Stomach smooth muscle (tissue), 2 donors: Measurements from ENCODE around the gene NRAP.

Source experiments
- H3K27ac ChIP-seq: one replicate; pipeline ENCODE4 v1.7.0; 2013; ENCODE audit warnings: mild to moderate bottlenecking, low read length, inconsistent platforms
- H3K27me3 ChIP-seq, 2 donors: one replicate each; pipeline ENCODE4 v1.7.0; 2013; ENCODE audit warnings: low read length in 2 of 2; ENCODE audit not compliant: insufficient read depth in 2 of 2, control insufficient read depth in 1 of 2
- H3K36me3 ChIP-seq, 2 donors: one replicate each; pipeline ENCODE4 v1.7.0; 2013; ENCODE audit warnings: low read length in 2 of 2; ENCODE audit not compliant: control insufficient read depth in 2 of 2, insufficient read depth in 2 of 2
- H3K4me1 ChIP-seq: one replicate; pipeline ENCODE4 v1.7.0; 2013; ENCODE audit warnings: low read length; ENCODE audit not compliant: control insufficient read depth, insufficient read depth
- H3K4me3 ChIP-seq, 2 donors: one replicate each; pipeline ENCODE4 v1.7.0; 2013; ENCODE audit warnings: low read length in 2 of 2
- H3K9ac ChIP-seq, 2 donors: one replicate each; pipeline ENCODE4 v1.7.0; 2013; ENCODE audit warnings: low read length in 2 of 2, mild to moderate bottlenecking in 1 of 2
- H3K9me3 ChIP-seq, 2 donors: one replicate each; pipeline ENCODE4 v1.7.0; 2013; ENCODE audit warnings: low read length in 2 of 2; ENCODE audit not compliant: control insufficient read depth in 2 of 2
- donor health status: healthy.
- donor health status: Pancreatic carcinoma.

Gene NRAP

DNA sequence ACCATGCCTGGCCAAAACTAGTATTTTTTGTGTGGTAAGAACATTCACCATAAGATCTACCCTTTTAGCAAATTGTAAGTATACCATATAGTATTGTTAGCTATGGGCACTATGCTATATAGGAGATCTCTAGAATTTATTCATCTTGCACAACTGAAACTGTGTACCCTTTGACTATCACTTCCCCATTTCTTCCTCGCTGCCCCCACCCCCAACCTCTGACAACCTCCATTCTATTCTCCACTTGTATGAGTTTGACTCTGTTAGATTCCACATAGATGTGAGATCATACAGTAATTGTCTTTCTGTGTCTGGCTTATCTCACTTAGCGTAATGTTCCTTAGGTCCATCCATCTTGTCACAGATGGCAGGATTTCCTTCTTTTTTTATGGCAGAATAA lies 19.5 kb upstream of the NRAP start:
- Histone ChIP-seq H3K27me3 (no peaks in the 10 kb centered on the region), H3K36me3 (no peaks in the 10 kb centered on the region), H3K27ac (no peak overlapping the region), H3K4me3 (no peak overlapping the region), H3K9me3 (peaks cover 0 to 5% of the 10 kb centered on the region in 2 donors), H3K4me1 (peaks cover 6% of the 10 kb centered on the region), H3K9ac (no peak overlapping the region)

DNA sequence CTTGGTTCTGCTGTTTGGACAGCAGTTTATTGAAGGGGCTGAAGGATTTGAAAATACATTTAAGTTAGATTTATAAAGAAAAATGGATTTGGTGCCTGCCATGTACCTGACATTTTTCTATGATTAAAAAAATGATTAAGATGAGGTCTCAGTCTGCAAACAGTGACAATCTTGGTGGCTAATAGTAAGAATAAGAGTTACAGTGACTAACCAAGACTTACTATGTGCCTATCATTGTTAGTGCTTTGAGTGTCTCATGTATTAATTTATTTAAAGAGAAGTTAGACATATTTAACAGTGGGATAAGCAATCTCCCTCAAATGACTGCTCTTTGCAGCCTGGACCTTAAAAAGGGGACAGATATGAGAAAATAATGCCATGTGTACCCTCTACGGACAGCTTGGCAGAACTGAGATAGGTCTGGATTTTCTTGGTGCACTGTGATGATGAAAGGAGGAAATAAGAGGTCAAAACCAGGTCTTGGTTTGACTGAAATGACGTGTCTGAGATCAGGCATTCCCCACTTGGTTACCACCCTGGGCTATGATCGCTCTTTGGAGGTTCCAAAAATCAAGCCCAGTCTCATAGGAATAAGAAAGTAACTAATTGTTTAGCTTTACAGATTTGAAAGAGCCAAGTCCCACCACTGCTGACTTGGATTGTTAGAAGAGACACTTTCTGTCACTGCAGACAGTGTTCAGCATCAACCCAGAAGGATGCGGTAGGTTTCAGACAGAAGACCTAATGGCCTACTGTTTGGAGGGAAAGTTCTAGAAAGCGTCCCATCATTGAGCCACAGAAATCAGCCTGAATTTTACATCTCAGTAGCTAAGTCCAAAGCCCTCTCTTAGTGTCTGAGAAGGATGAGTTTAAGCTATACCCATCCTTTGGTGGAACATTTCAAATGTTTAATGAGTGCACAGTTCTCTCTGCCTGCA lies 18.0 kb upstream of the NRAP start:
- H3K27ac ChIP-seq, result no peak overlapping the region

DNA sequence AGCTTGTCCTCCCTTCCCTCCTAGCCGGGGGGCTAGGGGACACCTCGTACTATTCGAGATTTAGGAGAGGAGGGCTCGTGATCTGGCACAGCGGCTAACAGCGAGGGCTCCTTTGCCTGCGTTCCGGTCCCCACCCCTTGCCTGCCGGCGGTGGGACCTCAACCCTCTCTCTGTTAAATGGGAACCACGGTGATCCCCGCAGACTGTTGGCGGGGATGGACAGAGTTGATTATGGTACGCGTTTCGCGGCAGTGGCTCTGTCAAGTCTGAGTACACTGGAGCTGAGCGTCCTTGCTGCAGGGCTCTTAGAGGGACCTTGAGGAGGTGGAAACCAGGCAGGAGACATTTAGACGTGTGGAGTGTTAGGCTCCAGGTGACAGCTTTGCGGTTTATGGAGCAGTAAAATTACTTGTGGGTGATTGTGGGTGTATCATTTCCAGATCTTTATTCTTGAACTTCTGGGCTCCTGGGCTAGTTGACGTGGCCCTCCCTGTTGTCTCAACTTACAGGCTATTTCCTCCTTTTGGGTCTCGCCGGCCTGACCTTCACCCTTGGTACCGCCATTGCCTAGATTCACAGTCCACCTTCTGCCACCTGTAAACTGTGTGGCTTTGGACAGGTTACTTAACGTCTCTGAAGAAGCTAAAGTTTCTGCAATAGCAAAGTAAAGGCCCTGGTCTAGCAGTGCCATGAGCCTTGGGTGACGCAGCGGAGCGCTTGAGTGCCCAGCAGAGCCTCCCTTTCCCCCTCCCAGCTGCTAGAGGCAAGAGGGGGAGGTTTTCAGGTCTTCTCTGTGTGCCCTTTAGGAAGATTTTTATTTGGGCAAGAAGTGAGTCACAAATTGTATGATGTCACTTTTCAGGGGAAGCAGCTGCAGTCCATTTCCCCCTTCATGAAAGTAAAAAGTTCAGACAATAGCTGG lies 16.6 kb upstream of the NRAP start:
- peaks cover 6% of the 10 kb centered on the region for H3K4me1 ChIP-seq
- H3K27me3 ChIP-seq, result no peaks in the 10 kb centered on the region
- H3K9ac ChIP-seq, result peak overlapping the region; percentile 93 to 94
- peak overlapping the region; percentile 87 for H3K27ac ChIP-seq
- H3K9me3 ChIP-seq, result no peaks in the 10 kb centered on the region
- H3K36me3 ChIP-seq, result no peaks in the 10 kb centered on the region
- H3K4me3 ChIP-seq, result peak overlapping the region; percentile 98 to 100

More for the DNA sequence above, 18.0 kb upstream of the NRAP start:
- no peak overlapping the region for H3K4me3 ChIP-seq
- H3K9ac ChIP-seq, result no peak overlapping the region
- H3K27me3 ChIP-seq, result no peaks in the 10 kb centered on the region
- no peaks in the 10 kb centered on the region for H3K36me3 ChIP-seq
- peaks cover 6% of the 10 kb centered on the region for H3K4me1 ChIP-seq
- no peaks in the 10 kb centered on the region for H3K9me3 ChIP-seq

DNA sequence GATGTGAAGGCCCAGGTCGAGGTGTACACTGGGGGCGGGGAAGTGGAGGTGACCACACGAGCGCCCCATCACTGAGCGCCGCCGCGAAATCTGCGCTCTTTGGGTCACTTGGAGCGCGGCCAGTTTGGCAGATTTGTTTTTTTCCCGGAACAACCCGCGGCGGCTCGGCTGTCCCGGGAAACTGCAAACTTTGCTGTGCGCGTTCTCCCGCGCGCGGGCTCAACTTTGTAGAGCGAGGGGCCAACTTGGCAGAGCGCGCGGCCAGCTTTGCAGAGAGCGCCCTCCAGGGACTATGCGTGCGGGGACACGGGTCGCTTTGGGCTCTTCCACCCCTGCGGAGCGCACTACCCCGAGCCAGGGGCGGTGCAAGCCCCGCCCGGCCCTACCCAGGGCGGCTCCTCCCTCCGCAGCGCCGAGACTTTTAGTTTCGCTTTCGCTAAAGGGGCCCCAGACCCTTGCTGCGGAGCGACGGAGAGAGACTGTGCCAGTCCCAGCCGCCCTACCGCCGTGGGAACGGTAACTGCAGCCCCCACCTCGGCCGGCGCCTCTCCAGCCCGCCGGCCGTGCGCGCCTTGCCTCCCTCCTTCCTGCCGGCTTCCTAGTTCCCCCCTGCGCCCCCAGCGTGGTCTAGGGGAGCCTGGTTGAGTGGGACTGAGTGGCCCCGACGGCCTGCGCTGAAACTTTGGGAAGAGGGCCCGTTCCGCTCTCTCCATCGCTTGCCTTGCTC lies 15.8 kb upstream of the NRAP start, which contains the start of gene CASP7:
Gene CASP7 (plus strand): TSS at position 450 of the 727 bp plus-strand sequence. CDS start 17,582 bp downstream, outside the sequence.
- no peaks in the 10 kb centered on the region for H3K27me3 ChIP-seq
- peak within 1 kb of the TSS; percentile 93 to 94 for H3K9ac ChIP-seq
- H3K4me3 ChIP-seq, result peak within 1 kb of the TSS; percentile 98 to 100
- no peaks in the 10 kb centered on the region for H3K36me3 ChIP-seq
- H3K9me3 ChIP-seq, result no peaks in the 10 kb centered on the region
- H3K27ac ChIP-seq, result peak within 1 kb of the TSS; percentile 87
- H3K4me1 ChIP-seq, result peaks cover 6% of the 10 kb centered on the region

DNA sequence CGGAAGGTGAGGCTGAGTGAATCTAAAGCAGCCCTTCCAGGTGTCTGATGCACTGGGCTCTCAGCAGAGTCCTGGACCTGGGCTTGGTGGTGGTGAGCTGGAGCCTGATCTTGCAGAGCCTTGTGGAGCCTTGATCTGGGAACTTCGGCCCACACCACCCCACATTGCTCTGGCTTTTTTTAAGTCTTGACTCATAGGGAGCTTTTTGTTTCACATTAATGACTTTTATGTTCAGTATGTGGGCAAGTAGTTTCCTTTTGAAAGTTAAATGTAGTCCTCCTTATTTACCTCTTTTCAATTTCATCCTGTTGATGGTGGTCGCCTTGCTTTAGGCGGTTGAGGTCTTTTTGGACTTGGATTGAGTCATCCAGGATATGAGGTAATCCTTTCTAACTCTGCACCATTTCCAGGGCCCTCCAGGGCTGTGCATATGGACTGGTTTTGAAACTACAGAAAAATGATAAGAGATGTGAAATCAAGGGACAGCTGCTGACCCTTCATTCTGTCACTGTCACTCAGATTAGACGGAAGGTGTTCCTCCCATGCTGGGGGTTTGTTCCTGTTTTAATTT lies 2.9 kb upstream of the NRAP start:
- Histone ChIP-seq H3K27ac (no peak overlapping the region), H3K9me3 (peaks cover 0 to 5% of the 10 kb centered on the region in 2 donors), H3K9ac (no peak overlapping the region), H3K4me3 (no peak overlapping the region), H3K27me3 (no peaks in the 10 kb centered on the region), H3K36me3 (no peaks in the 10 kb centered on the region), H3K4me1 (no peaks in the 10 kb centered on the region)

DNA sequence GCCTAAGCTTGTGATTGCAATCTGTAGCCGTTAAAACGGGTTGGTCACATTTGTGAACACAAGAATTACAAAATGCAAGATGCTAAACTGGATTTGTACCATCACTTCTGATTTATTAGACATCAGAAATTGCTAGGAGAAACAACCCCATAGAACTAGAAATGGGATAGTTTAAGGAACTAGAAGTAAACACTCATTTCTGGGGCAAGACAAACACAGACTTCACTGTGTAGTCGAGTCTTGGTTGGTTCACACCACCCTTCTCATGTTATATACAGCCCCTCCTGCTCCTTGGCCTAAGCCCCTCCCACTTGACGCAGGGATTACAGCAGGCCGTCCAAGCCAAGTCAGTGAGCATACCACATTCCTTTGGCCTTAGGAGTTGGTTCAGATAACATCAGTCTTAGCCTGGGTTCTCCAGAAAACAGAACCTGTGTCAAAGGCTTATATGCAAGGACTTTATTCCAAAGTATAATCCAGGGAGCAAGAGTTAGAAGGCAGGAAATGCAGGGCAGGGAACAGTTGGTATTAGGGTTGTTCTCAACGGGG lies 2.0 kb upstream of the NRAP start:
- Histone ChIP-seq H3K9me3 (no peaks in the 10 kb centered on the region), H3K4me1 (no peaks in the 10 kb centered on the region), H3K9ac (no peak overlapping the region), H3K27ac (no peak overlapping the region), H3K4me3 (no peak overlapping the region), H3K36me3 (no peaks in the 10 kb centered on the region), H3K27me3 (no peaks in the 10 kb centered on the region)

DNA sequence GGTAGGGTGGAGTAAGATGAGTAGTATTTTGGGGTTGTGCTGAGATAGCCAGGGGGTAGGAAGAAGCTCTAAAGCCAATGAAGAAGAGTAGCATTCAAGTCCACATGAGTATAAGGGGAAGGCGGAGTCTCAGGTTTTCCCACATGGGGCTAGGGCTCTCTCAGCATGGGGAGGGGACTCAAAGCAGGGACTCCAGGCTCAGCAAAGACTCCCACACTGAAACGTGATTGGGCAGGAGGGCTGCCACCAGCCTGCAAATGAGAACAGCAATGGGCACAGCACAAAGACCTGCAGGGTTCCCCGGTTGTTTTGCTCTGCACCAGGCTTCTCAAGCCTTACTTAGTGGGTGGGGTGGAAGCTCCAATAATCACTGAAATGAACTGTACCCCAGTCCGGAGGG lies 1.5 kb upstream of the NRAP start:
- Histone ChIP-seq H3K27me3 (no peaks in the 10 kb centered on the region), H3K4me1 (no peaks in the 10 kb centered on the region), H3K27ac (no peak overlapping the region), H3K9ac (no peak overlapping the region), H3K36me3 (no peaks in the 10 kb centered on the region), H3K9me3 (no peaks in the 10 kb centered on the region), H3K4me3 (no peak overlapping the region)

DNA sequence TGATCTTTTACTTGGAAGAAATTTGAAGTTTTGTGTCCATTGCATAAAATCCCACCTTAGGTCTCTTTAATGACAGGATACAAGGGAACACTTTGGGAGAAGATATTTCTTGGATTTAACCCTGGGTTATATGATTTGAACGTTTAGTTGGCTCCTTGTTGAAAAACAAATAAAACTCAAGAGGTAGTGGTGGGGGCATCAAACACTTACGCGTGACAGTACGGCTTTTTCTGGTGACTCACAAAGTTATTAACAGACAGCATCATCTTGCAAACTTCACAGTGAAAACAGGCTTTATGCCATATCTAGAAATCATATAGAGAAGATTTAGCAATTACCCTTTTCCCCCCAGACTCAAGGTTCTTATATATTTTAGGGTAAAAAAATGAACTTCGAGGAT lies 699 bp downstream of the NRAP start:
- Histone ChIP-seq H3K4me1 (no peaks in the 10 kb centered on the region), H3K27ac (no peak overlapping the region), H3K4me3 (no peak overlapping the region), H3K36me3 (no peaks in the 10 kb centered on the region), H3K27me3 (no peaks in the 10 kb centered on the region), H3K9ac (no peak overlapping the region), H3K9me3 (no peaks in the 10 kb centered on the region)

DNA sequence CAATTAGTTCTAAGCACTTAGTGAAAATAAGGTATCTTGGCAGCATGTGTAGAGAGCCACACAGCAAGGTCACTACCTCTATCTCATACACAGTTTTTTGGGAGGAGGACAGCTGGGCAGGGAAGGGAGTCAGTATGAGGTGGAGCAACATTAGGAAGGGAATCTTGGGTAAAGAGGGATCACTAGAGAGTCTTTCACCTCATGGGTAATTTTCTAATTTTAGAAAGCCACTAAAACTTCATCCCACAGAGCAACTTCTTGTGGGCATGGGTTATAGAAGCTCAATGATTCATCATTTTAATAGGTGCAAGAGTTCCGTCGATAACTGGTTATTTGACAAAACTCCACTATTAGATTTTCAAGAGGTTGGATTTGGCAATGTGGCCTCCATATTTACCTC lies 2.5 kb downstream of the NRAP start:
- H3K4me3 ChIP-seq, result no peak overlapping the region

DNA sequence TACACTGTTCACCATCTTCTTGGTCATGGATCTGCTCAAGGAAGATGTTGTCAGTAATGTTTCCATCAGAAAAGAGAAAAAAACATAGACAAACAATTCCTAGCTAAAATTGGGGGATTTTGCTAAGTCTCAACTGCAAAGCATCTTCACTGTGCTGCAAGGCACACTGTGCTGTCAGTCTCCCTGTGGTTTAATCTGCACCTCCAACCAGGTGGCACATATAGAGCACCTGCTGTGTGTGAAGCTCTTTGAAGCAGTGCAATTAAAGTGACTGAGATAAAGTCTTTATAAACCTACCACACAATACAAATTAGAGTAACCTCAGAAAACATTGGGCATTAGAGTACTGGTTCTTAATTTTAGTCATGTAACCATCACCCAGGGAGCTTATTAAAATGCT lies 6.3 kb downstream of the NRAP start:
- Histone ChIP-seq H3K4me1 (no peaks in the 10 kb centered on the region), H3K27ac (no peak overlapping the region), H3K36me3 (no peaks in the 10 kb centered on the region), H3K27me3 (no peaks in the 10 kb centered on the region), H3K9me3 (no peaks in the 10 kb centered on the region), H3K9ac (no peak overlapping the region), H3K4me3 (no peak overlapping the region)

More for the DNA sequence above, 2.5 kb downstream of the NRAP start:
- Histone ChIP-seq H3K9ac (no peak overlapping the region), H3K4me1 (no peaks in the 10 kb centered on the region), H3K36me3 (no peaks in the 10 kb centered on the region), H3K9me3 (no peaks in the 10 kb centered on the region), H3K27me3 (no peaks in the 10 kb centered on the region), H3K27ac (no peak overlapping the region)
